HepG2 (cell line): Measurements from ENCODE around the gene CYP2S1. TPM values are rescaled to one million over a fixed set of nuclear protein-coding genes. Genes with fewer than 3 reads are reported as not detected.

Experiments
- CENPT ChIP-seq: sonication (generic); formaldehyde crosslinking; IDR thresholded peaks from 2 replicates; pipeline ENCODE4 v1.8.0; 2022; ENCODE audit warnings: low read depth, mild to moderate bottlenecking, moderate library complexity, missing genetic modification reagents
- ETV5 ChIP-seq: IDR thresholded peaks from 2 replicates; pipeline ENCODE4 v1.6.1; 2018; ENCODE audit warnings: missing biosample characterization, missing genetic modification reagents, inconsistent platforms, borderline replicate concordance
- EZH2 ChIP-seq: conservative IDR thresholded peaks from 2 replicates; pipeline ENCODE4 v1.6.1; 2012; ENCODE audit warnings: mild to moderate bottlenecking, low read depth, low read length, moderate library complexity
- FOXA3 ChIP-seq: IDR thresholded peaks from 2 replicates; pipeline ENCODE4 v1.6.1; 2016; ENCODE audit warnings: missing genetic modification reagents, missing compliant biosample characterization
- GFI1 ChIP-seq: sonication (generic); formaldehyde crosslinking; IDR thresholded peaks from 2 replicates; pipeline ENCODE4 v1.5.0; 2020; ENCODE audit warnings: missing genetic modification reagents, mild to moderate bottlenecking, borderline replicate concordance
- IRX3 ChIP-seq: sonication (generic); formaldehyde crosslinking; IDR thresholded peaks from 2 replicates; pipeline ENCODE4 v1.8.1; 2023; ENCODE audit warnings: mild to moderate bottlenecking, low read depth, missing genetic modification reagents, borderline replicate concordance
- KAT8 ChIP-seq: IDR thresholded peaks from 2 replicates; pipeline ENCODE4 v1.6.1; 2016; ENCODE audit warnings: missing genetic modification reagents, missing compliant biosample characterization
- KLF16 ChIP-seq, 2 experiments: sonication (generic) in 1 of 2; formaldehyde crosslinking in 1 of 2; IDR thresholded peaks; 2 replicates each; pipeline versions ENCODE4 v1.6.1 to v1.8.0; 2016 to 2023; ENCODE audit warnings: missing genetic modification reagents in 2 of 2, missing compliant biosample characterization in 1 of 2
- MAF1 ChIP-seq: sonication (generic); formaldehyde crosslinking; IDR thresholded peaks from 2 replicates; pipeline ENCODE4 v1.5.0; 2020; ENCODE audit warnings: missing genetic modification reagents, borderline replicate concordance
- MAZ ChIP-seq, 2 experiments: sonication (generic) in 1 of 2; formaldehyde crosslinking in 1 of 2; IDR thresholded peaks; 2 replicates each; pipeline versions ENCODE4 v1.5.0 to v1.6.1; 2012 to 2020; ENCODE audit warnings: low read depth in 2 of 2, mild to moderate bottlenecking in 2 of 2, borderline replicate concordance in 1 of 2, improper control_type of control experiment in 1 of 2, low read length in 1 of 2, missing genetic modification reagents in 1 of 2, moderate library complexity in 1 of 2
- MED1 ChIP-seq: sonication (generic); formaldehyde crosslinking; IDR thresholded peaks from 2 replicates; pipeline ENCODE4 v1.4.0; 2020; ENCODE audit warnings: missing genetic modification reagents
- MTF2 ChIP-seq: sonication (generic); formaldehyde crosslinking; IDR thresholded peaks from 2 replicates; pipeline ENCODE4 v1.5.0; 2020; ENCODE audit warnings: missing genetic modification reagents, borderline replicate concordance
- NFKBIZ ChIP-seq: IDR thresholded peaks from 2 replicates; pipeline ENCODE4 v1.6.1; 2018; ENCODE audit warnings: missing genetic modification reagents, missing compliant biosample characterization
- ONECUT2 ChIP-seq: sonication (generic); formaldehyde crosslinking; IDR thresholded peaks from 2 replicates; pipeline ENCODE4 v1.4.0; 2020; ENCODE audit warnings: missing genetic modification reagents
- PHF20 ChIP-seq: sonication (generic); formaldehyde crosslinking; IDR thresholded peaks from 2 replicates; pipeline ENCODE4 v1.5.0; 2020; ENCODE audit warnings: mild to moderate bottlenecking, missing genetic modification reagents
- RBM39 ChIP-seq: fragments of 200-400 bp; formaldehyde crosslinking; IDR thresholded peaks from one replicate; pipeline ENCODE4 v1.6.1; 2018; ENCODE audit warnings: antibody characterized with exemption, mild to moderate bottlenecking, low read depth, low read length; ENCODE audit not compliant: poor library complexity, severe bottlenecking
- RFX5 ChIP-seq: IDR thresholded peaks from 2 replicates; pipeline ENCODE4 v1.6.1; 2011; ENCODE audit warnings: low read depth, low read length, improper control_type of control experiment
- ZNF124 ChIP-seq: sonication (generic); formaldehyde crosslinking; IDR thresholded peaks from 2 replicates; pipeline ENCODE4 v1.4.0; 2020; ENCODE audit warnings: missing genetic modification reagents
- ZNF230 ChIP-seq: sonication (generic); formaldehyde crosslinking; IDR thresholded peaks from 2 replicates; pipeline ENCODE4 v1.4.0; 2020; ENCODE audit warnings: mild to moderate bottlenecking, missing genetic modification reagents
- ZNF274 ChIP-seq: sonication (generic); formaldehyde crosslinking; IDR thresholded peaks from 2 replicates; pipeline ENCODE4 v1.5.1; 2020; ENCODE audit warnings: mild to moderate bottlenecking, missing genetic modification reagents
- ZNF343 ChIP-seq: sonication (generic); formaldehyde crosslinking; IDR thresholded peaks from 2 replicates; pipeline ENCODE4 v1.4.0; 2020; ENCODE audit warnings: mild to moderate bottlenecking, missing genetic modification reagents
- ZNF660 ChIP-seq: sonication (generic); formaldehyde crosslinking; IDR thresholded peaks from 2 replicates; pipeline ENCODE4 v1.5.1; 2020; ENCODE audit warnings: mild to moderate bottlenecking, low read depth, missing genetic modification reagents, borderline replicate concordance
- ZNF776 ChIP-seq: sonication (generic); formaldehyde crosslinking; IDR thresholded peaks from 2 replicates; pipeline ENCODE4 v1.4.0; 2020; ENCODE audit warnings: mild to moderate bottlenecking, missing genetic modification reagents
- ZNF883 ChIP-seq: sonication (generic); formaldehyde crosslinking; IDR thresholded peaks from 2 replicates; pipeline ENCODE4 v1.5.1; 2020; ENCODE audit warnings: mild to moderate bottlenecking, missing genetic modification reagents; ENCODE audit errors: not compliant biosample characterization
- ZSCAN21 ChIP-seq: sonication (generic); formaldehyde crosslinking; IDR thresholded peaks from 2 replicates; pipeline ENCODE4 v1.8.0; 2022; ENCODE audit warnings: mild to moderate bottlenecking, missing genetic modification reagents, moderate library complexity, borderline replicate concordance
- polyA plus RNA-seq, 8 experiments: library from polyadenylated mRNA; depleted of rRNA in 3 of 8; stranded (reverse) in 7 of 8; unstranded in 1 of 8; fragments of >200 nt; fragmentation: Illumina TruSeq in 4 of 8; extraction: Trizol in 4 of 8; gene quantifications; 2 replicates each; pipeline versions ENCODE4 v1.2.1 to v1.2.3, GENCODE V29; 2011 to 2016; ENCODE audit warnings: low read depth in 4 of 8, missing spikeins in 1 of 8, mixed read lengths in 1 of 8; ENCODE audit not compliant: insufficient read depth in 1 of 8
- total RNA-seq, 5 experiments: library from RNA; depleted of rRNA; stranded (reverse); fragments of >200 nt; fragmentation: Illumina TruSeq; extraction: Trizol; gene quantifications; 2 replicates each; pipeline ENCODE4 v1.2.3, GENCODE V29; 2016; ENCODE audit warnings: low read depth in 1 of 5
- TF ChIP-seq, protein P1 (sequence below): sonication (generic); formaldehyde crosslinking; IDR thresholded peaks from 2 replicates; pipeline ENCODE4 v1.8.1; 2023; ENCODE audit warnings: mild to moderate bottlenecking, missing genetic modification reagents, borderline replicate concordance
- TF ChIP-seq, protein P2 (sequence below): sonication (generic); formaldehyde crosslinking; IDR thresholded peaks from 2 replicates; pipeline ENCODE4 v1.5.1; 2020; ENCODE audit warnings: mild to moderate bottlenecking, moderate library complexity, missing genetic modification reagents

CYP2S1 gene
- total and polyA plus RNA-seq, 2 of the 13 experiments (the other 11 are each of a cell fraction or from before 2014, with no cell fraction given): 0.09 to 2.1 TPM

DNA sequence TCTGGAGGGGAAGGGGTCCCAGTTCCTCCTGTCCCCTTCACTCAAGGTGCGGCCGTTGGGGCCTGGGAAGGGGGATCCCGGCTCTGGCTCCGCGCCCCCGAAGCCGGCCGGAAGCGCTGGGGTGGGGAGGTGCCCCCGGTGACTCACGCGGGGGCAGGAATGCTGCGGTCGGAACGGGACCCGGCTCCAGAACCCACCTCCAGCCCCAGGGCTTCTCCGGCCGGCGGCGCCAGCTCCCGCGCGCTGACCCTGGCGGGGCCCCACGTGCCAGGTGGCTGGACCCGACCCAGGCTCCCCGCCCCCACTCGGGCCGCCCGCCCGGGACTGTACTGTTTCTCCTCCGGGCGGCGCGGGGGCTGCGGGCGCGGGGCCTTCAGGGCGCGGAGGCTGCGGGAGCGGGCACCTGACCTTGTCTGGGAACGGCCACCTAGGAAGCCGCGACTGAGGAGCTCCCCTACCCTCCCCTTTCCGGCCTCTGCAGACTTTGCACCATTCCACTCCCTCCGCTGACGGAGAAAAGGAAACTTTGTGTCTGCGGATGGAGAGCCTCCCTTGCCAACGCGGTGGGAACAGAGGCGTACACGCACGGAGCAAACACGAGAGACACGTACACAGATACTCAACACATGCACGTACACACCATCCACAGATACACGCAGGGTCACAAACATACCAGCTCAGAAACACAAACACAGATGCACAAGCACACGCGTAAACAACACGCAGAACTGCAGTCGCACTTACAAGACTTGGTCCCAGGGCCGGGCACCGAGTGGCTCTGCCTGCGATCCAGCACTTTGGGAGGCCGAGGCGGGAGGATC lies 33.2 kb downstream of the CYP2S1 start (continued):
- TF ChIP-seq MAZ (IDR thresholded peaks at IDR 0.05; ENCODE audit: borderline replicate concordance, low read depth, low read length) (no peak; the same call in 1 of the 2 replicates), MAZ (CRISPR knock-in tag; IDR thresholded peaks at IDR 0.05; ENCODE audit: low read depth) (peak; percentile 50), EZH2 (no peak), ZNF883 (CRISPR knock-in tag) (peak; percentile 24), ZSCAN21 (CRISPR knock-in tag) (peak; percentile 82), KAT8 (CRISPR knock-in tag) (no peak; the same call in 1 of the 2 replicates), NFKBIZ (0 out of 2 replicates have a peak, but pooled peaks have one; percentile 55), ZNF660 (no peak), RBM39 (peak; percentile 85), RFX5 (no peak), MTF2 (CRISPR knock-in tag) (peak; percentile 88; the same call in 1 of the 2 replicates), MAF1 (CRISPR knock-in tag) (no peak), FOXA3 (no peak; the same call in 1 of the 2 replicates), ZNF230 (CRISPR knock-in tag) (no peak; the same call in 1 of the 2 replicates), KLF16 (CRISPR knock-in tag; IDR thresholded peaks at IDR 0.05) (no peak), PHF20 (CRISPR knock-in tag) (no peak), ETV5 (CRISPR knock-in tag) (peak; percentile 86), ONECUT2 (CRISPR knock-in tag) (0 out of 2 replicates have a peak, but pooled peaks have one; percentile 42), ZNF124 (CRISPR knock-in tag) (peak; percentile 40; the same call in 1 of the 2 replicates), ZNF776 (CRISPR knock-in tag) (no peak), ZNF343 (peak; percentile 11; the same call in 1 of the 2 replicates), CENPT (peak; percentile 75; the same call in 1 of the 2 replicates), MED1 (CRISPR knock-in tag) (peak; percentile 23; the same call in 1 of the 2 replicates), IRX3 (CRISPR knock-in tag) (no peak), GFI1 (CRISPR knock-in tag) (peak; percentile 18; the same call in 1 of the 2 replicates), ZNF274 (CRISPR knock-in tag) (peak; percentile 45; the same call in 1 of the 2 replicates)
- TF ChIP-seq, protein P1, sequence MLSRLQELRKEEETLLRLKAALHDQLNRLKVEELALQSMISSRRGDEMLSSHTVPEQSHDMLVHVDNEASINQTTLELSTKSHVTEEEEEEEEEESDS (CRISPR knock-in tag): peak; percentile 81; the same call in 1 of the 2 replicates
- TF ChIP-seq, protein P2, sequence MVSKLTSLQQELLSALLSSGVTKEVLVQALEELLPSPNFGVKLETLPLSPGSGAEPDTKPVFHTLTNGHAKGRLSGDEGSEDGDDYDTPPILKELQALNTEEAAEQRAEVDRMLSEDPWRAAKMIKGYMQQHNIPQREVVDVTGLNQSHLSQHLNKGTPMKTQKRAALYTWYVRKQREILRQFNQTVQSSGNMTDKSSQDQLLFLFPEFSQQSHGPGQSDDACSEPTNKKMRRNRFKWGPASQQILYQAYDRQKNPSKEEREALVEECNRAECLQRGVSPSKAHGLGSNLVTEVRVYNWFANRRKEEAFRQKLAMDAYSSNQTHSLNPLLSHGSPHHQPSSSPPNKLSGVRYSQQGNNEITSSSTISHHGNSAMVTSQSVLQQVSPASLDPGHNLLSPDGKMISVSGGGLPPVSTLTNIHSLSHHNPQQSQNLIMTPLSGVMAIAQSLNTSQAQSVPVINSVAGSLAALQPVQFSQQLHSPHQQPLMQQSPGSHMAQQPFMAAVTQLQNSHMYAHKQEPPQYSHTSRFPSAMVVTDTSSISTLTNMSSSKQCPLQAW: peak; percentile 73
